GM13977 (cell line): ENCODE data around the gene PEDS1.

Experiments
- DNase-seq: peaks from one replicate; pipeline ENCODE4 v3.0.0; 2012; ENCODE audit warnings: low spot score
- CTCF ChIP-seq: IDR thresholded peaks from 2 replicates; pipeline ENCODE4 v1.5.1; 2012; ENCODE audit warnings: mild to moderate bottlenecking, control low read depth; ENCODE audit not compliant: insufficient read depth; ENCODE audit errors: extremely low read depth, missing control alignments
- in situ Hi-C: fragments of 300-500 bp; cut with MboI; formaldehyde crosslinking; loops from one replicate; pipeline ENCODE4 v1.12.0; 2022; ENCODE audit warnings: low sequenced_read_pairs, low pct_unique_long_range_greater_than_20kb, mixed read lengths, inconsistent platforms; ENCODE audit not compliant: unreplicated experiment

The PEDS1 gene

GRCh38 chr20:50115591-50116367 is 37.7 kb downstream of the PEDS1 start:
- TF ChIP-seq CTCF, result no peak
- in situ Hi-C loops, result no loop called here
- DNase-seq, result peak; percentile 91

DNA sequence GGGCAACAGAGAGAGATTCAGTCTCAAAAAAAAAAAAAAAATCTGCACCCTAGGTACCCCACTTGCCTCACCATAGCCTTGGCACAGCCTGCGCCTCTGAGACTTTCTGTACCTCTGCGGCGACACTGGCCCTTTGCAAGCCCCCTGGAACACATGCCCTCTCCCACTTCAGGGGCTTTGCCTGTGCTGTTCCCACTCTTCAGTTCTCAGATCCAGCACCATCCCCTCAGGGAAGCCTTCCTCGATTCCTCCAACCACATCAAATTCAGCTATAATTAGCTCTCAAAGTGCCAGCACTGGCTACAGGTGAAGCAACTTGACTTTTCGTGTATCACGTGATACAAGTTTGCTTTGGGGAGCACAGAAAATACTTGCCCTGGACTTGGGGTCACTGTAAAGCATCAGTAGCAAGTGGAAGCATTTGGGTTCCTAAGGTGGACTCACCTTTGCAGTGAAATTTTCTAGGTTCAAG is 38.4 kb downstream of the PEDS1 start:
- in situ Hi-C loops, result no loop called here
- no peak for DNase-seq
- TF ChIP-seq CTCF, result no peak

DNA sequence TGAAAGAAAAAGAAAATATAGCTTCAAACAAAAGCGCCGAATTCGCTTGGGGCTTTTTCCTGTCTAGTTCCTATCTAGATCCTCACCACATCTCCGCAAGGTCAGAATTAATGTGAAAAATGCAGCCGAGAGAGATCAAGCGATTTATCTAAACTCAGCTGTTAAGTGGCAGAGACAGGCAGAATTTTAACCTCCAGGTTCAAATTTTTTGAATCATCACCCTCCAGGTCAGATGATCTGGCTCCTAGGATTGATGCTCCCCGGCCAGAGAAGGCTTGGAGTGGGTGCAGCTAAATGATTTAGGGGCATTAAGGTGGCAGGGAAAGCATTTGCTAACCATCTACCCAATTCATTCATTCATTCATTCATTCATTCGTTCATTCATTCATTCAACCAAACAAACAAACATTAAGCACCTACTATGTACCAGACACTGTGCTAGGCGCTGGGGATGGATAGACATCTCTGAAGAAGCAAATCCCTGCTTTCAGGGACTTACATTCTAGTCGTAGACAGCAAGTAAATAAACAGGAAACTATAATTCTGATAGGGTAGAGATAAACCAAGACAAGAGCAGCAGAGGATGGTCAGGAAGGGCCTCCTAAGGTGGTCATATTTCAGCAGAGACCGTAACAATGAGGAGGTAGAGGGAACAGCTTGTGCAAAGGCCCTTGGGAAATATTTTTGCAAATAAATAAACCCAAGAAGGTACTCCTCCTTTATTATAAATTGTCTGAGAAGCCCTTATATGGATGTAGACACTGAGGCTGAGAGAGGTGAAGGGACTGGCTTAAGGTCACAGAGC is 39.9 kb downstream of the PEDS1 start:
- TF ChIP-seq CTCF, result no peak
- DNase-seq, result no peak
- in situ Hi-C loops, result no loop called here

DNA sequence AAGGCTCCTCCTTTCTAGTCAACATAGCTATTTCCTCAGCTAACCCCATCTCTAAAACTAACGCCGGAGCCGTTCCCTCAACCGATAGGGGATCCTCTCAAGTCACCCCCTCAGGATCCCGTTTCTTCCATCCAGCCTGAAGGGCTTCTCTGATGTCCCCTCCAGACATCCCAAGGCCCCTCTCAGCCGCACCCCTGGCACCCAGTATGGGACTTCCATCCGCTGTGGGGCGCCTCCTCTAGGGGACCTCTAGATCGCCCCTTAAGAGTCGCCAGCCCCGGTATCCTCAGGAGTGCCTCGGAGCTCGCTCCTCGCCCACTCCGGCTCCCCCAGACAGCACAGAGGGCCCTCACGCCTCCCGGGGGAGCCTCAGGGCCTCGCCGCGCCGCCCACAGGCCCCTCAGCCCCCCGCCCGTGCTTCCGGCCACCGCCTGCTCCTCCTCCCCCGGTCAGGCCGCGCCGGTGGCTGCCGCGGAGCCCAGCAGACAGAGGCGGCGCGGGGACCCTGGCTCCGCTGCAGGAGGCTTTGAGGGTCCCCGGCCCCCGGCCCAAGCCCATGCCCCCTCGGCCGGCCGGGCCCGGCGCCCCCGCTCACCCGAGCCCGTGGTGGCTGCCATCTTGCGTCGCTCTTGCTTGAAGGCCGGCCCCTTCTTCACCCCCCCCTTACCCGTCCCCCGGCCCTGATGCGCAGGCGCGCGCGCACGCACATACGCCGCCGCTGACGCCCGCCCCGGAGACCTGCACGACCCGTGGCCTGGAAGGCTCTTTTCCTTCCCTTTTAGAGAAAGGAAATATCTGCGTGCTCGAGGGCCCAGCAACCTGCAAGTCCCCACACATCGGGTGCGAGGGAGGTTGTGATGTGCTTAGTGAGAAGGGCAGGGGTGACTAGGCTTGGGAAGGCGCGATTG is 40.8 kb downstream of the PEDS1 start, which contains the start of gene UBE2V1:
UBE2V1 (minus strand) TSS at position 639 of the 908 bp plus-strand sequence; CDS start at position 617, 22 bp downstream.
- in situ Hi-C loops, result no loop called here
- peak; percentile 91 for DNase-seq
- peak; percentile 49 for TF ChIP-seq CTCF

DNA sequence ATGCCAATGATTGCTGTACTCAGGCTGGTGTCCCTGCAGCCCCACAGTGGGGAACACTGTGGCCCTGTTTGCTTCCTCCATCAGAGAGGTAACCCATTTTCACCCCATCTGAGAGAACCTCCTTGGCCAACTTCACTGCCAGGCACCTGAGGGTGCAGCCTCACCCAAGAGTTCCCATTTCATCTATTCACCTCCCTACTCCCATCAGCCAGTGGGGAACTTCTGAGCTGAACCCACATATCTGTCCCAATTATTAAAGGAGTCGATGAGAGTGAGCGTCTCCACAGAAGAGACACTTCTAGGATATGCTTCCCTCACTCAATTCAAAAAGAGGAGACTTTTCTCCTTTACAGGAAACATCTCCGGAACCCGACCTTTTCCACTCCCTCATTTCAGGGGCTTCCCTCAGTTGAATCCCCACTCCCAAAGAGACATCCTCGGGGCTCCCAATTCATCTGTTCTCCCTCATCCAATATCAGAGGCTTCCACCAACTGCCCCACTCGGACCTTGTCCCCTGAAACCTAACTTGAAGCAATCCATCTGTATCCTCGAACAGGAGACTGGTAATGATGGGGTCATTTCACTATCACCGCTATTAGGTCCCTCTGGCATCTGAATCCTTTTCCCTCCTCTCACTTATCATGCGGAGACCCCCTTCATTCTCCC is 41.6 kb downstream of the PEDS1 start:
- no peak for TF ChIP-seq CTCF
- DNase-seq, result no peak
- in situ Hi-C loops, result no loop called here
